ENCODE results near the gene DENND4C. TPM values are rescaled to one million over a fixed set of nuclear protein-coding genes. Genes with fewer than 3 reads are reported as not detected.
A peak's percentile ranks its signal among the peaks of the same experiment; 100 is the strongest.
"Not testable (repeated sequence)": the region's sequence is repeated elsewhere in the genome, so short reads cannot be mapped to it uniquely, and the experiment has no call there.

DENND4C gene
- total RNA-seq, 3 donors from 2014 or later = 146 to 158 (median 148) TPM

DNA sequence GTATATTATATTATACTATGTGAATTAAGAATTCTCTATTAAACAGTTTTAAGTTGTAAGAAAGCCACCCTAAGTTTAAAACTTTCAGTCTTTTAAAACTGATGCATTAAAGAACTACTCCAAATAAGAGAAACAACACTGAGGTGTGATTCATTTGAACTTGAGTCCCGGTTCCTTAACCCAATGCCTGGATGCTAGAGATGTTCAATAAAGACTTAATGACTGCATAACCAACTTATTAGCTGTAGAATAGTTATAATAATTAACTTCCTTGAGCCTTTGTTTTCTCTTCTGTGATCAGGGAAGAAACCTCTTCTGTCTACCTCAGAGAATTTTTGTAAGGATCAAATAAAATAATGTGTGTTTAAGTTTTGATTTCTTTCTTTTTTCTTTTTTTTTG, 45.3 kb upstream of the DENND4C start:
- H3K4me1 ChIP-seq = peaks cover 0 to 8% of the 10 kb centered on the region in 2 donors

DNA sequence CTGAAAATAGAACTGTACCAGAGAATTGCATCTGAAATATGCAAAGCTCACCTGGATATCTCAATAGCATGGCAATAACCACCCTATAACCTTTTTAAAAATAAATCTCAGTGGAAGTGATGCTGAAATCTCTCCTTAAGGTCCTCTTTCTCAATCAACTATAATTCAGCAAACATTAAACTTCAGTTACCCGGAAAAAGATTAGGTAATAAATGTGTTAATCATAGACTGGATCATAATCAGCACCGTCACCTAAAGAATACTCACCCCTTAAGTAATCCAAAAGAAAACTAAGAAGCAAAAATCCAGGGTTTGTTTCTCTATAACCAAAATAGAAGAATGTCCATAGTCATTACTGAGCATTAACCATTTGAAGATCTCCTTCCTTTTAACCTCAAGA, 44.3 kb upstream of the DENND4C start:
- no peaks in the 10 kb centered on the region for H3K27me3 ChIP-seq
- intact Hi-C loops (cut with DNase I; ENCODE audit: low total_unique reads) = no loop called here
- peaks cover 0 to 8% of the 10 kb centered on the region in 2 donors for H3K4me1 ChIP-seq
- H3K4me3 ChIP-seq = no peak overlapping the region
- no peak for DNase-seq (ENCODE audit: low spot score in 2 of 2)
- H3K9me3 ChIP-seq = no peaks in the 10 kb centered on the region
- no peak for TF ChIP-seq POLR2A (IDR thresholded peaks at IDR 0.05)
- TF ChIP-seq, protein P1, sequence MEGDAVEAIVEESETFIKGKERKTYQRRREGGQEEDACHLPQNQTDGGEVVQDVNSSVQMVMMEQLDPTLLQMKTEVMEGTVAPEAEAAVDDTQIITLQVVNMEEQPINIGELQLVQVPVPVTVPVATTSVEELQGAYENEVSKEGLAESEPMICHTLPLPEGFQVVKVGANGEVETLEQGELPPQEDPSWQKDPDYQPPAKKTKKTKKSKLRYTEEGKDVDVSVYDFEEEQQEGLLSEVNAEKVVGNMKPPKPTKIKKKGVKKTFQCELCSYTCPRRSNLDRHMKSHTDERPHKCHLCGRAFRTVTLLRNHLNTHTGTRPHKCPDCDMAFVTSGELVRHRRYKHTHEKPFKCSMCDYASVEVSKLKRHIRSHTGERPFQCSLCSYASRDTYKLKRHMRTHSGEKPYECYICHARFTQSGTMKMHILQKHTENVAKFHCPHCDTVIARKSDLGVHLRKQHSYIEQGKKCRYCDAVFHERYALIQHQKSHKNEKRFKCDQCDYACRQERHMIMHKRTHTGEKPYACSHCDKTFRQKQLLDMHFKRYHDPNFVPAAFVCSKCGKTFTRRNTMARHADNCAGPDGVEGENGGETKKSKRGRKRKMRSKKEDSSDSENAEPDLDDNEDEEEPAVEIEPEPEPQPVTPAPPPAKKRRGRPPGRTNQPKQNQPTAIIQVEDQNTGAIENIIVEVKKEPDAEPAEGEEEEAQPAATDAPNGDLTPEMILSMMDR (IDR thresholded peaks at IDR 0.05) = no peak
- TF ChIP-seq POLR2AphosphoS5 (IDR thresholded peaks at IDR 0.05) = no peak
- H3K36me3 ChIP-seq = no peaks in the 10 kb centered on the region
- H3K27ac ChIP-seq = peak overlapping the region in 1 of 2 donors; percentile 85

More for the DNA sequence above, 45.3 kb upstream of the DENND4C start:
- no peak for TF ChIP-seq POLR2A (IDR thresholded peaks at IDR 0.05)
- TF ChIP-seq, protein P1 (IDR thresholded peaks at IDR 0.05) = no peak
- no peak for TF ChIP-seq POLR2AphosphoS5 (IDR thresholded peaks at IDR 0.05)
- Histone ChIP-seq H3K27ac (peak overlapping the region; percentile 85 to 95), H3K4me3 (no peak overlapping the region), H3K36me3 (no peaks in the 10 kb centered on the region), H3K27me3 (no peaks in the 10 kb centered on the region), H3K9me3 (no peaks in the 10 kb centered on the region)
- intact Hi-C loops (cut with DNase I; ENCODE audit: low total_unique reads) = no loop called here
- DNase-seq (ENCODE audit: low spot score in 2 of 2) = no peak

DNA sequence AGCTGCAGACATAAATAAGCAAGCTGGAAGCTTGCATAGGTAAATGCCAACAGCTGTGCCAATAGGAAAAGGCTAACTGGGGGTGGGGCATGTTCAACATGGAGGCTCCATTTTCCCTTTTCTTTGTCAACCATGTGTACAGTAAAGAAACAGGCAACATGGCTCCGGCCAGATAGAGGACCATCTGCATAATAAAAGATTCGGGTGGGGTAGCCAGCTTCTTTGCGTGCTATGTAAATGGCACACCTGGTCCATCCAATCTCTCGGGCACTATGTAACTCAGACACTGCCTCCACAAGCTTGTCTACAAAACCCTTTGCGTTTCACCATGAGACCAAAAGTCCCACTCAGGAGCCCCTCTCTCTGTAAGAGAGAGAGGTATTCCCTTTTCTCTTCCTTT, 41.7 kb upstream of the DENND4C start:
- H3K27ac ChIP-seq = no peak overlapping the region
- H3K4me1 ChIP-seq = peaks cover 0 to 6% of the 10 kb centered on the region in 2 donors
- intact Hi-C loops (cut with DNase I; ENCODE audit: low total_unique reads) = no loop called here
- H3K9me3 ChIP-seq = no peaks in the 10 kb centered on the region
- no peaks in the 10 kb centered on the region for H3K27me3 ChIP-seq
- H3K4me3 ChIP-seq = no peak overlapping the region
- TF ChIP-seq POLR2AphosphoS5 (IDR thresholded peaks at IDR 0.05) = no peak
- no peak for DNase-seq (ENCODE audit: low spot score in 2 of 2)
- no peaks in the 10 kb centered on the region for H3K36me3 ChIP-seq

DNA sequence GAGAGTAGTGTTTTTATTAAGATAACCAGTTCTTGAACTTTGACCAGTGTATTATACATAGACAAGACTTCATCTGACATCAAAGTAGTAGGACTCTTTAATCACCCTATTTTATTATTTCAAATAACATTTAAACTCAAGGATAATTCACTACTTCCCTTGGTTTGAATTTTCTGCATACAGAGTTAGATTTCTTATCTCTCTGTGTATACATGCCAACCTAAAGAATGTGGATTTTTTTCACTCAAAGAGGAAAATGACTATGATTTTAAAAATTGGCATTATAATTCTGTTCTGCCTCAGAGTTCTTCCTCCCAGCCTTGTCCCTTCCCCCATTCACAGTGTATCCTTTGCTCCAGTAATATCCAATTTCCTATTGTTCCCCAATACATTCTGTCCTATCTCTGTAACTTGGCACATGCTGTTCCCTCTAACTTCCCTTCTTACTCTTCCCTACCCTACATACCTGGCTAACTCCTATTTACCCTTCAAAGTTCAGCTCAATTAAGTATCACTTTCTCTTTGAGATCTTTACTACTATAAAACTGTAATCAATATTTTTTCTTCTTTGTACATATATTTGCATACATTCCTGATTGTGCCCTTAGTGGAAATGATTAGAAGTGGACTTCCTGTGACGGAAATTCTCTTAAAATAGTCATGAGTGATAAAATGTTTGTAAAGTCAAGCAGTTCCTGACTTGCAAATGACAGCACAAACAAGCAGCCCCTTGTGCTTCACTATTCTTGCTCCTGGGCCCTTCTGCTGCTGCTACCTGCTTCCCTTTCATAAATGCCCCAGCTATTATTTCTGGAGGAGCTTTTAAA, 38.1 kb upstream of the DENND4C start:
- DNase-seq (ENCODE audit: low spot score in 2 of 2) = no peak
- intact Hi-C loops (cut with DNase I; ENCODE audit: low total_unique reads) = no loop called here
- H3K27ac ChIP-seq = no peak overlapping the region

DNA sequence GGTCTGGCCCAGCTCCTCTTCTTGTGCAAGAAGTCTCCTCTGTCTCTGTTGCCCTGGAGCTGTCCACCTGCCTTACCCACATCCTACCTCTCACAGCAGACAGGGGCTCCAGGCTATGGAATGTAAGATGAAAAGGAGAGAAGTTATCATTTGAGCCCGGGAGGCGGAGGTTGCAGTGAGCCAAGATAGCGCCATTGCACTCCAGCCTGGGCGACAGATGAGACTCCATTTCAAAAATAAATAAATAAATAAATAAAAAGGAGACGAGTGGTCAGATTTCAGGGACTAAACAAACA, 37.5 kb upstream of the DENND4C start:
- Histone ChIP-seq H3K4me1 (no peaks in the 10 kb centered on the region), H3K36me3 (no peaks in the 10 kb centered on the region), H3K9me3 (no peaks in the 10 kb centered on the region), H3K4me3 (no peak overlapping the region), H3K27ac (no peak overlapping the region), H3K27me3 (no peaks in the 10 kb centered on the region)
- DNase-seq (ENCODE audit: low spot score in 2 of 2) = no peak
- TF ChIP-seq POLR2AphosphoS5 (IDR thresholded peaks at IDR 0.05) = no peak
- TF ChIP-seq, protein P1 (IDR thresholded peaks at IDR 0.05) = no peak
- no peak for TF ChIP-seq POLR2A (IDR thresholded peaks at IDR 0.05)
- intact Hi-C loops (cut with DNase I; ENCODE audit: low total_unique reads) = no loop called here

More for the DNA sequence above, 38.1 kb upstream of the DENND4C start:
- no peaks in the 10 kb centered on the region for H3K9me3 ChIP-seq
- H3K4me1 ChIP-seq = no peaks in the 10 kb centered on the region
- H3K27me3 ChIP-seq = no peaks in the 10 kb centered on the region
- no peaks in the 10 kb centered on the region for H3K36me3 ChIP-seq
- TF ChIP-seq POLR2AphosphoS5 (IDR thresholded peaks at IDR 0.05) (no peak), POLR2A (IDR thresholded peaks at IDR 0.05) (no peak)
- TF ChIP-seq, protein P1 (IDR thresholded peaks at IDR 0.05) = no peak
- H3K4me3 ChIP-seq = no peak overlapping the region

DNA sequence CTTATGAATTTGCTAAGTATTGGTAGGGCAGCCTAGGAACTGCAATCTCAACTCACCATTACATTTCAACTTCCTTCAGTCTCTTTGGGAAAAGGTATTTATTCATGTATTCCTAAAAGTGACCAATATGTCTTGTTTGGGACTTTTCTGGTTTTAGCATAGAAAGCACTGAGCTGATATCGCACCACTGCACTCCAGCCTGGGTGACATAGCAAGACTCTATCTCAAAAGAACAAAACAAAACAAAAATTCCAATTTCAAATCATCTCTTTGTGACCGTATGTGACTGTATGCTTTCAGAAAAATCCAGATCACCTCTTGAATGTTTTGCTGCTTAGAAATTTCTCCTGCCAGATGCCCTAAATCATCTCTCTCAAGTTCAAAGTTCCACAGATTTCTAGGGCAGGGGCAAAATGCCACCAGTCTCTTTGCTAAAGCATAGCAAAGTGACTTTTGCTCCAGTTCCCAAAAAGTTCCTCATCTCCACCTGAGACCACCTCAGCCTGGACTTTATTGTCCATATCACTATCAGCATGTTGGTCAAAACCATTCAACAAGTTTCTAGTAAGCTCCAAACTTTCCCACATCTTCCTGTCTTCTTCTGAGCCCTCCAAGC, 37.0 kb upstream of the DENND4C start:
- intact Hi-C loops (cut with DNase I; ENCODE audit: low total_unique reads); H3K27me3 ChIP-seq: not testable (repeated sequence)

More for the DNA sequence above, 37.0 kb upstream of the DENND4C start:
- not testable (repeated sequence) for H3K36me3 ChIP-seq; H3K9me3 ChIP-seq; H3K27ac ChIP-seq; DNase-seq (ENCODE audit: low spot score in 2 of 2); H3K4me3 ChIP-seq; H3K4me1 ChIP-seq
